Measurements from ENCODE around the gene WIPF1.
A peak's percentile ranks its signal among the peaks of the same experiment; 100 is the strongest.

WIPF1 gene

GRCh38 chr2:174635776-174636404 lies 38.3 kb upstream of the WIPF1 start:
- DNase-seq (ENCODE audit: low spot score) = no peak
- TF ChIP-seq, protein P1, sequence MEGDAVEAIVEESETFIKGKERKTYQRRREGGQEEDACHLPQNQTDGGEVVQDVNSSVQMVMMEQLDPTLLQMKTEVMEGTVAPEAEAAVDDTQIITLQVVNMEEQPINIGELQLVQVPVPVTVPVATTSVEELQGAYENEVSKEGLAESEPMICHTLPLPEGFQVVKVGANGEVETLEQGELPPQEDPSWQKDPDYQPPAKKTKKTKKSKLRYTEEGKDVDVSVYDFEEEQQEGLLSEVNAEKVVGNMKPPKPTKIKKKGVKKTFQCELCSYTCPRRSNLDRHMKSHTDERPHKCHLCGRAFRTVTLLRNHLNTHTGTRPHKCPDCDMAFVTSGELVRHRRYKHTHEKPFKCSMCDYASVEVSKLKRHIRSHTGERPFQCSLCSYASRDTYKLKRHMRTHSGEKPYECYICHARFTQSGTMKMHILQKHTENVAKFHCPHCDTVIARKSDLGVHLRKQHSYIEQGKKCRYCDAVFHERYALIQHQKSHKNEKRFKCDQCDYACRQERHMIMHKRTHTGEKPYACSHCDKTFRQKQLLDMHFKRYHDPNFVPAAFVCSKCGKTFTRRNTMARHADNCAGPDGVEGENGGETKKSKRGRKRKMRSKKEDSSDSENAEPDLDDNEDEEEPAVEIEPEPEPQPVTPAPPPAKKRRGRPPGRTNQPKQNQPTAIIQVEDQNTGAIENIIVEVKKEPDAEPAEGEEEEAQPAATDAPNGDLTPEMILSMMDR (IDR thresholded peaks at IDR 0.05; ENCODE audit: extremely low read depth, missing control alignments) = no peak

- TF ChIP-seq, protein P1 (IDR thresholded peaks at IDR 0.05; ENCODE audit: extremely low read depth, missing control alignments) = no peak
These were observed 37.5 kb upstream of the WIPF1 start for GRCh38 chr2:174635015-174635593.

DNA sequence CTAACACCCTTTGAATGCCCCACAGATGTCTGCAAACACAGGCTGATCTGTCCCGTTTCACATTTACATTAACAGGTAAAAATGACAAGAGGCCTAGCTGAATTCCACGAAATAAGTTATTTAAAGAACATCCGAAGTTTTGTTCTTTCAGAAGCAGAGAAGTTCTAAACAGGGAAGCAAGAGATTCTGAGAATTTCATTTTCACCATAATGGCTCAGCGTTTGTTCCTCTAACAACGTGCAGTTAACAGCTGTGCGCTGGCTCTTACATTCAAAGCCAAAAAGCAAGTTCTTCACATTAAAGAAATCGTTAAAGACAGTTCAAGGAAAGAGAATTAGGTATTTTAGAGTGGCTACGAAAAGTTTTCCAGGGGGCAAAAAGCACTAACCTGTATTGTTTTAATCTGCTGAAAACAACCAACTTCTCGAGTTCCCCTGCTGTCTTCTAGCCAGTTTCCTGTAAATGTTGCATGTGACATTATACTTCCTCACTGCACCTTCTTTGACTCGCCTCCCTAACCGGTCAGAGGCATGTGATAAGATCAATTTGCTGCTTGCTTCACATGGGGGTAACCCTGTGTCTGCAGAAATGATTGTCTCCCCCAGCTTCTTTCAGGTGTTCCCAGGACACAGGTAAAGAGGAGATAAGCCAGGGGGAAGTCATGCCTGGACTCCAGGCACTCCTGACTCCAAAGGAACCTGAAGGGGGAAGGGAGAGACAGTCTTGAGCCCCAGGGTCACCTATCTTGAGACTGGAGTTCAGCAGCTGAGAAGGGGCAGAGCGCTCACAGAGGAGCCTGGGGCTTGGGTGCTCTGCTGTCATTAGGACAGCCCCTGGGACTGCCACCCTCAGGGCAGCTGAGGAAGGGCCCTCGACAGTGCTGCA lies 36.8 kb upstream of the WIPF1 start:
- TF ChIP-seq, protein P1 (IDR thresholded peaks at IDR 0.05; ENCODE audit: extremely low read depth, missing control alignments) = peak; percentile 22
- DNase-seq (ENCODE audit: low spot score) = peak; percentile 53

More at GRCh38 chr2:174635015-174635593, 37.5 kb upstream of the WIPF1 start:
- DNase-seq (ENCODE audit: low spot score) = no peak

GRCh38 chr2:174633623-174633930 lies 36.0 kb upstream of the WIPF1 start:
- TF ChIP-seq, protein P1 (IDR thresholded peaks at IDR 0.05; ENCODE audit: extremely low read depth, missing control alignments) = no peak
- no peak for DNase-seq (ENCODE audit: low spot score)

DNA sequence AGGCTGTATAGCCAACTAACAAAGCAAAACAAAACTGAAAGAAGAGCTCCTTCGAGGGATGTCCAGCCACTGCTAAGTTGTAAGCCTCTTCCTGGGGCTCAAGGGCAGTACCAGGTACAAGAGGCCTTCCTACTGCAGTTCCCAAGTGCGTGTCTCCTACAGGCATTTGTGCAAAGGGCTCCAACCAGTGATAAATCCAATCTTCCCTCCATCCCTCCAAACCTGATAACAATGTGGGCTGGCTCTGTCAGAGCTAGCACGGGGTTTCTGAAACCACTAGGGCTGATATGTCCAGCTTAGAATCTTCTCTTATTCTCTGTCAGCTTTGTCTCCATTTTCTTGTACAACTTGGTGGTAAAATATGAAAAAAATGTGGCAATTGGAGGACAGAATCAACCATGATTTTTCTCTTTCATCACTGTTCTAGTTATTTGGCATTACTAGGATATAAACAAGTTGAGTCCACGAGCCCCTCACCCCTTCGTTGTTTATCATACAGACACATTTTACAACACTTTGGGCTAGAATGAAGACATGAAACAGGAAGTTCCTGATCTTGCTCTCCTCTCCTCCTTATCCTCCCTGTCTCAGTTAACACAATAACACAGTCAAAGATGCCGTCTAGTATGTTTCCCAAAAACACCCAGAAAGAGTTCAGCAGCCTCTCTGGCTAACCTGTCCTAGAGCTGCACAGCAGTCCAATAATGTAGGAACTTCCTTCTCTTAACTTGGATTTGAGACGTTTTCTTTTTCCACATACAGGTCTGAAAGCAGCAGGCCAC lies 35.4 kb upstream of the WIPF1 start:
- TF ChIP-seq, protein P1 (IDR thresholded peaks at IDR 0.05; ENCODE audit: extremely low read depth, missing control alignments) = no peak
- DNase-seq (ENCODE audit: low spot score) = no peak

DNA sequence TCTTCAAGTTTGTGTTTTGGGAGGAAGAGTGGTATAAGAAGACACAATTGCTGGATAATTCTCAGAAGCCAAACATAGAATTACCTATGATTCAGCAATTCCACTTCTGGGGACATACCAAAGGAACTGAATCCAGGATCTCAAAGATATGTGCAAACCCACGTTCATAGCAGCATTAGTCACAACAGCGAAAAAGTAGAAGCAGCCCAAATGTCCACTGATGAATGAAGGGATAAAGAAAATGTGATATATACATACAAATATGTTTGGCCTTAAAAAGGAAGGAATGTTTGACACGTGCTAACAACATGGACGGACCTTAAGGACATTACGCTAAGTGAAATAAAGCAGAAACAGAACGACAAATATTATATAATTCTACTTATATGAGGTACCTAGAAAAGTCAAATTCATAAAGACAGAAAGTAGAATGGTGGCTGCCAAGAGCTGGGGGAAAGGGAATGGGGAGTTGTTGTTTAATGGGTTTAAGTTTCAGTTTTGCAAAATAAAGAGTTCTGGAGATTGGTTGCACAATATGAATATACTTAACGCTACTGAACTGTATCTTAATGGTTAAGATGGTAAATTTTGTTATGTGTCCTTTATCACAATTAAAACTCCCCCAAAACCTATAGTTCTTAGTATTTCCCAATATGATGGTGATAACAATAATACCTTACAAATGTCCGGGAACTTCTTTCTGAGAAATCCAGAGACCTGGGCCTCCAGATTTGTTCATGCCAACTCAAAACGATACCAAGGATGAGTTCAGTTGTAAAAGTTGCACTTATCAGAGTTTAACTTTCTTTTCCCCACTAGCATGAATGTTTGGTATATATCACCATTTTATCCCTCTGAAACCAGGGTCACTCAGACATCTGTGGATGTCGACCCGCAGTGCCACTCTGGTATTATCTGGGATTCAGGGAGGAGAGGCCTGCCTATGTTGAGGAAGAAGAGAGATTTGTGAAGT lies 33.7 kb upstream of the WIPF1 start:
- DNase-seq (ENCODE audit: low spot score) = no peak
- TF ChIP-seq, protein P1 (IDR thresholded peaks at IDR 0.05; ENCODE audit: extremely low read depth, missing control alignments) = no peak

Measured in GM20000 (cell line).